Lower leg skin (tissue), 4 donors: ENCODE measurements around the gene FARS2. TPM values are rescaled to one million over a fixed set of nuclear protein-coding genes. Genes with fewer than 3 reads are reported as not detected.

Experiments used
- DNase-seq, 2 donors: peaks; one replicate each; pipeline ENCODE4 v3.0.0-alpha.2; 2019; ENCODE audit warnings: low spot score in 2 of 2
- H3K4me3 ChIP-seq: fragments of 200-600 bp; sonication (generic); 2 replicates; pipeline ENCODE4 v1.5.1; 2017; ENCODE audit warnings: mild to moderate bottlenecking, low read depth; ENCODE audit not compliant: poor library complexity, severe bottlenecking
- POLR2A ChIP-seq, 2 donors: fragments of 450-650 bp; IDR thresholded peaks; one replicate each; pipeline ENCODE4 v1.6.1; 2016 to 2017; ENCODE audit warnings: antibody characterized with exemption in 2 of 2, mild to moderate bottlenecking in 1 of 2, moderate library complexity in 1 of 2
- WGBS, 2 donors: methylation state at CpG; one replicate each; pipeline ENCODE4 v1.1.5; 2018; 5-methylcytosine and 5-hydroxymethylcytosine counted together
- intact Hi-C: fragments of 100-400 bp; cut with DNase I; formaldehyde crosslinking; loops from one replicate; pipeline ENCODE4 v1.15.0; 2023; ENCODE audit warnings: low total_unique reads
- total RNA-seq, 4 donors: library from RNA; depleted of rRNA; stranded (reverse); fragments of >200 nt; gene quantifications; one replicate each; pipeline ENCODE4 v1.1.0, GENCODE V29; 2016
- TF ChIP-seq, protein P1 (sequence below), 3 donors: fragments of 450-650 bp; IDR thresholded peaks; one replicate each; pipeline ENCODE4 v1.5.1; 2016; ENCODE audit warnings: antibody characterized with exemption in 3 of 3, mild to moderate bottlenecking in 3 of 3, moderate library complexity in 2 of 3

FARS2 gene
- total RNA-seq, 4 donors from 2014 or later: 7.0 to 14.7 (median 11.1) TPM

GRCh38 chr6:5217356-5217755 lies 44.0 kb upstream of the FARS2 start:
- no peak for TF ChIP-seq POLR2A (IDR thresholded peaks at IDR 0.05)
- TF ChIP-seq, protein P1, sequence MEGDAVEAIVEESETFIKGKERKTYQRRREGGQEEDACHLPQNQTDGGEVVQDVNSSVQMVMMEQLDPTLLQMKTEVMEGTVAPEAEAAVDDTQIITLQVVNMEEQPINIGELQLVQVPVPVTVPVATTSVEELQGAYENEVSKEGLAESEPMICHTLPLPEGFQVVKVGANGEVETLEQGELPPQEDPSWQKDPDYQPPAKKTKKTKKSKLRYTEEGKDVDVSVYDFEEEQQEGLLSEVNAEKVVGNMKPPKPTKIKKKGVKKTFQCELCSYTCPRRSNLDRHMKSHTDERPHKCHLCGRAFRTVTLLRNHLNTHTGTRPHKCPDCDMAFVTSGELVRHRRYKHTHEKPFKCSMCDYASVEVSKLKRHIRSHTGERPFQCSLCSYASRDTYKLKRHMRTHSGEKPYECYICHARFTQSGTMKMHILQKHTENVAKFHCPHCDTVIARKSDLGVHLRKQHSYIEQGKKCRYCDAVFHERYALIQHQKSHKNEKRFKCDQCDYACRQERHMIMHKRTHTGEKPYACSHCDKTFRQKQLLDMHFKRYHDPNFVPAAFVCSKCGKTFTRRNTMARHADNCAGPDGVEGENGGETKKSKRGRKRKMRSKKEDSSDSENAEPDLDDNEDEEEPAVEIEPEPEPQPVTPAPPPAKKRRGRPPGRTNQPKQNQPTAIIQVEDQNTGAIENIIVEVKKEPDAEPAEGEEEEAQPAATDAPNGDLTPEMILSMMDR (IDR thresholded peaks at IDR 0.05): no peak
- 88 to 92% methylated on average over 2 of the region's 2 CpGs for WGBS, 2 donors
- intact Hi-C loops: no loop called here
- no peak for DNase-seq
- no peak overlapping the region for H3K4me3 ChIP-seq

- no peak for TF ChIP-seq POLR2A (IDR thresholded peaks at IDR 0.05)
- TF ChIP-seq, protein P1 (IDR thresholded peaks at IDR 0.05): no peak
- no peak for DNase-seq
- WGBS, 2 donors: 67 to 72% methylated on average over 5 of the region's 5 CpGs
- H3K4me3 ChIP-seq: no peak overlapping the region
- intact Hi-C loops: no loop called here
Observed at GRCh38 chr6:5219011-5219691, 42.2 kb upstream of the FARS2 start.

DNA sequence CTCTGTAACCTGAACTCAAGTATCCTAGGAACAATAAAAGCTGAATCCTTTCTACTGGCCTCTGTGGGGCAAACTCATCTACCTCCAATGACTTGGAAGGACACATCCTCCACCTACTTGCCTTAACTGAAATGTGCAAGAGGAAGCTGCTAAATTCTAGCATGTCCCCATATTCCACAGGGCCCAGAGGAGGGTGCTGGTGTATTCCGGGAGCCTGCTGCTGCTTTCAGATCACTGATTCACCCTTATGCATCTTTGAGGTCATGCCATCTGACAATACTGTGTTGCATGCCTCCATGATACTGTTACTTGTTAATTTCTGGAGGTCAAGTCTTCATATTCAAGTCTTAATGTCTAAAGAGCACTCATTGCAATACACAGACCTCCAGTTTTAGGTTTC lies 40.9 kb upstream of the FARS2 start:
- no peak for DNase-seq
- TF ChIP-seq, protein P1 (IDR thresholded peaks at IDR 0.05): no peak
- no peak for TF ChIP-seq POLR2A (IDR thresholded peaks at IDR 0.05)
- WGBS, 2 donors: 93 to 100% methylated on average over 1 of the region's 1 CpG
- intact Hi-C loops: no loop called here
- no peak overlapping the region for H3K4me3 ChIP-seq

DNA sequence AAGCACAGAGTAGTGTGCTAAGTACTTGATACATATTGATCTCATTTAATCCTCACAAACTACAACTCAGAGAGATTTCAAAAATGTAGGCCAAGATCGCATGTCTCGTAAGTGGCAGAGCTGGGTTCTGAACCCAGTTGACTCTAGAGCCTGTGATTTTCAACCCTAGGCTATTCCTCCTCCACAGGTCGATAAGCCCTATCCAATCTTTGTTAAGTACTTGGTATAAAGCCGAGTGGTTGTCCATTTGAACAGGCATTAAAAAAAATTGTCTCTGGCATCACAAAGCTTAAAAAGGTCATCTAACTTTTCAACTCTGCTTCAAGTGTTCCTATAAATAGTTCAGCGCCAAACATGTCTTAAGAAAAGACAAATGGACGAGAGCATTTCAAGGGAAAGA lies 38.0 kb upstream of the FARS2 start:
- WGBS, 2 donors: 95% methylated on average over 6 of the region's 6 CpGs
- TF ChIP-seq, protein P1 (IDR thresholded peaks at IDR 0.05): no peak
- TF ChIP-seq POLR2A (IDR thresholded peaks at IDR 0.05): no peak
- no peak overlapping the region for H3K4me3 ChIP-seq
- intact Hi-C loops: no loop called here
- no peak for DNase-seq

DNA sequence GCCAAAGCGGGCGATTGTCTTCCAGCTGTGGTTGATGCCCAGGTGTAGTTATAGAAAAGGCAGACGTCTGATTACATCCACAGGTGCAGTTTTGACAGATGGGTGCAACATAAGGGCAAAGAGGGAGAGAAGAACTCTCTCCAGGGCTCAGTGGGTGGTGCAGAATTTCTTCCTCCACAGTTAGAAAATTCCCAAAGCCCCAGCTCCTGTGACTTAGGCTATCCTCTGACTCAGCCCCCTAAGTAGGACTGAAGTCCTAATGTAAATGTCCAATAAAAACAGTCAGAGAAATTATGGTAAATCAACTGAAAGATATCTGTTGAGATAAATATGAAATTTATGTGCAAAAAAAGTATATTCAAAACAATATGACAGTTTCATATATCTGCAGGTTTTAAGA lies 32.0 kb upstream of the FARS2 start:
- intact Hi-C loops: no loop called here

More for the DNA sequence above, 32.0 kb upstream of the FARS2 start:
- WGBS, 2 donors: 83 to 93% methylated on average over 3 of the region's 3 CpGs
- TF ChIP-seq, protein P1 (IDR thresholded peaks at IDR 0.05): no peak
- TF ChIP-seq POLR2A (IDR thresholded peaks at IDR 0.05): no peak
- no peak for DNase-seq
- no peak overlapping the region for H3K4me3 ChIP-seq
